ENCODE results near the gene DPYD. TPM values are rescaled to one million over a fixed set of nuclear protein-coding genes. Genes with fewer than 3 reads are reported as not detected.

The DPYD gene
- total RNA-seq, 1 donor from 2014 or later = 9.2 TPM

DNA sequence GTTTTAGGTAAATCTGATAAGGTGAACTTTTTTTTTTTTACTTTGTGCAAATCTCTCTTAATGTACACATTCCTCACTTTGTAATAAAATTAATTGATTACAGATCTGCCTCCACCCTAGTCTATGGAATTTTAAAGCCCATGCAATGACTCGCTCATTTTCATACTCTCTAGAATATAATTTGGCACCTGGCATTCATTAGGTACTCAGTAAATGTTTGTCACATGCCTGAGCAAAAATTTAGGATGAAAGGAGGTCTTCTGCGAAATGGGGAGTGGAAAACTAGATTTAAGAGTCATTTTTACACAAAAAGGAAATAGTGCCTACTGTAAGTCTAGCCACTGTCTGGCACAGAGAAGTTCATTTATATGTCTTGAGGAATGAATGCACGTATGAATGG, 350.1 kb downstream of the DPYD start:
- Histone ChIP-seq H3K27ac (replicated peaks) (no peak overlapping the region), H3K27me3 (ENCODE audit: low read depth) (no peaks in the 10 kb centered on the region), H3K36me3 (no peaks in the 10 kb centered on the region), H3K4me3 (no peak overlapping the region), H3K9me3 (replicated peaks) (no peaks in the 10 kb centered on the region), H3K4me1 (no peaks in the 10 kb centered on the region)
- TF ChIP-seq, protein P1, sequence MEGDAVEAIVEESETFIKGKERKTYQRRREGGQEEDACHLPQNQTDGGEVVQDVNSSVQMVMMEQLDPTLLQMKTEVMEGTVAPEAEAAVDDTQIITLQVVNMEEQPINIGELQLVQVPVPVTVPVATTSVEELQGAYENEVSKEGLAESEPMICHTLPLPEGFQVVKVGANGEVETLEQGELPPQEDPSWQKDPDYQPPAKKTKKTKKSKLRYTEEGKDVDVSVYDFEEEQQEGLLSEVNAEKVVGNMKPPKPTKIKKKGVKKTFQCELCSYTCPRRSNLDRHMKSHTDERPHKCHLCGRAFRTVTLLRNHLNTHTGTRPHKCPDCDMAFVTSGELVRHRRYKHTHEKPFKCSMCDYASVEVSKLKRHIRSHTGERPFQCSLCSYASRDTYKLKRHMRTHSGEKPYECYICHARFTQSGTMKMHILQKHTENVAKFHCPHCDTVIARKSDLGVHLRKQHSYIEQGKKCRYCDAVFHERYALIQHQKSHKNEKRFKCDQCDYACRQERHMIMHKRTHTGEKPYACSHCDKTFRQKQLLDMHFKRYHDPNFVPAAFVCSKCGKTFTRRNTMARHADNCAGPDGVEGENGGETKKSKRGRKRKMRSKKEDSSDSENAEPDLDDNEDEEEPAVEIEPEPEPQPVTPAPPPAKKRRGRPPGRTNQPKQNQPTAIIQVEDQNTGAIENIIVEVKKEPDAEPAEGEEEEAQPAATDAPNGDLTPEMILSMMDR (IDR thresholded peaks at IDR 0.05; ENCODE audit: borderline replicate concordance) = no peak
- DNase-seq = no peak
- intact Hi-C loops (cut with micrococcal nuclease) = no loop called here

DNA sequence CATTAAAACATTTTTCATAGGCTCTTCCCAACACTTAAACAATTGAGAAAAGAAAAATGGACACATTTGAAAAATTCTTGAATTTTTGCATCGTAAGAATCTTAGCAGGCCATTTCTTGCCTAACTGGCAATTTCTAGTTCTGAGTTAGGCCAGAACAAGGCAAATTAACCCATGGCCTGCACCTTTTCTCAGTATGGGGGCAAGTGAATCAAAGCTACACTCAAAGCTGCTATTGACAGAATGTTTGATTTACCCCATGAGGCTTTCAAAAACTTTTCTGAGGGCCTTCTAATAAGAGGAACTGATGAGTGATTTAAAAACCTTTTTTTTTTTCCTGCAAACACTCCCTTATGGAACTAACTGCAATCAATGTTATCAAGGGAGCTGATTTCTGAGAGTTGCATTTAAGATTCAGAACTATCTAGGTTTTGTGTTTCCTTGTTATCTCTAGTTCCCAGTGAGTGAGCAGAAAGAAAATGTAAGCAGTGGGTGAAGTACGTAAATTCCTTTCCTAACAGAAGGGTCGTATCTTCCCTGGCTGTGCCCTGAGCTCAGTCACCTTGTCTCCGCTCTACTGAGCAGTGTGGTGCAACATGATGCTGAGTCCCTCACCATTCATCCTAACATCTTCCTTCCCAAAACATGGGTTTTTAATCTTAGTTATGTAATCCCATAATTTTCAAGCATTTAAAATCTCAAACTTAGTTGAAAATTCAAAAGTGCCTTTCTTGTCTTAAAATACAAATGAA, 353.7 kb downstream of the DPYD start:
- no peaks in the 10 kb centered on the region for H3K36me3 ChIP-seq
- no peak overlapping the region for H3K4me3 ChIP-seq
- DNase-seq = no peak
- H3K9me3 ChIP-seq (replicated peaks) = no peaks in the 10 kb centered on the region
- intact Hi-C loops (cut with micrococcal nuclease) = no loop called here
- no peaks in the 10 kb centered on the region for H3K4me1 ChIP-seq
- no peak overlapping the region for H3K27ac ChIP-seq (replicated peaks)
- no peaks in the 10 kb centered on the region for H3K27me3 ChIP-seq (ENCODE audit: low read depth)
- TF ChIP-seq, protein P1 (IDR thresholded peaks at IDR 0.05; ENCODE audit: borderline replicate concordance) = no peak

DNA sequence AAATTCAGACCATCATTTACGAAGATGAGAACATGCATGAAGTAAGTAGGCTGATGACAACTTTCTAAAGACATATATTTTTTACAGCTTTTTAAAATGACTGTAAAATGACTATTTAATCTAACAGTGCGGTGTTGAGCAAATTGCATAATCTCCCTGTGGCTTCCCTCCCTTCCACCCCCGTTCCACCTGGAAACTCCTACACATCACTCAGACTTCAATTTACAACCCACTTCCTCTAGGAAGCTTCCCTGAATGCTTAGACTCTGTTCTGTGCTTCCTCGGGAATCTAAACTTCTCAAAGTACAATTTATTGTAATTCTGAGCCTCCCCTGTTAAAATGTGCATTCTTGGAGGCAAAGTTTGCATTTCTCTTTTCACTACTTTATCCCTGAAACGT, 354.9 kb downstream of the DPYD start:
- Histone ChIP-seq H3K9me3 (replicated peaks) (no peaks in the 10 kb centered on the region), H3K4me1 (no peaks in the 10 kb centered on the region), H3K36me3 (no peaks in the 10 kb centered on the region), H3K27me3 (ENCODE audit: low read depth) (no peaks in the 10 kb centered on the region), H3K27ac (replicated peaks) (no peak overlapping the region), H3K4me3 (no peak overlapping the region)
- no peak for DNase-seq
- TF ChIP-seq, protein P1 (IDR thresholded peaks at IDR 0.05; ENCODE audit: borderline replicate concordance) = no peak
- intact Hi-C loops (cut with micrococcal nuclease) = no loop called here

DNA sequence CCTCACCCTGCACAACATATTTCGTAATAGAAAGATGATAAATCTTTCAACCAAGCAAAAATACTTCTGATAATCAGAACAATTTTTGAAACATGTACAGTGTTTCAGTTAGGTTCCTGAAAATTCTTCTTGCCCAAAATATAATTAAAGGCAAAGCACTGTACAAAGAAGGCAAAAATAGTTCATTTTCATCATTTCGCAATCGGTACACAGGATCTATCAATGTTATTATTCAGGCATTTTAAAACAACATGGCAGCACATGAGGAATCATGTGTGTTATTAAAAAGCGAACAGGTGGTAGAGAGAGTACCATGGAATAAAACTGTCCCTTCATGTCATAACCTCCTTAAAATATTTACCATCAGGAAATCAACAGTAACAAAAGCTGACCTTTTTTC, 356.9 kb downstream of the DPYD start:
- H3K4me3 ChIP-seq = no peak overlapping the region
- no peaks in the 10 kb centered on the region for H3K4me1 ChIP-seq
- intact Hi-C loops (cut with micrococcal nuclease) = no loop called here
- H3K36me3 ChIP-seq = no peaks in the 10 kb centered on the region
- H3K9me3 ChIP-seq (replicated peaks) = no peaks in the 10 kb centered on the region
- H3K27ac ChIP-seq (replicated peaks) = no peak overlapping the region
- TF ChIP-seq, protein P1 (IDR thresholded peaks at IDR 0.05; ENCODE audit: borderline replicate concordance) = no peak
- DNase-seq = no peak
- no peaks in the 10 kb centered on the region for H3K27me3 ChIP-seq (ENCODE audit: low read depth)

DNA sequence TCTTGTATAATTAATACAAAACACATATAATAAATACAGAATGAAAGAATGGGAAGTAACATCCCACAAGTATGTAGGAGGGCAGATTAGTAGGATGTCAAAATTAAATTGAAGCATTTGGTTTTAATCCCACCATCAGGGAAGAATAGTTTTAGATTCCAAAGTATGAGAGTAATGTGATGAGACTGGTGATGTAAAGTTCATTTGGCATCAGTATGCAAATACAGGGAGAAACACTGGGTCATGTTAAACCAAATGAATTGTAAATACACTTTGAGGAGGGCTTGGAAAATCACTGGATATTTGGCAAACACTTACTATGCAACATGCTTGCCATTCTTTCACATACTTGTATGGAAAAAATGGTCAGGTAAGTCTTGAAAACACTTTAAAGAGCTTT, 358.8 kb downstream of the DPYD start:
- no peak overlapping the region for H3K4me3 ChIP-seq
- no peak for DNase-seq
- intact Hi-C loops (cut with micrococcal nuclease) = no loop called here
- TF ChIP-seq, protein P1 (IDR thresholded peaks at IDR 0.05; ENCODE audit: borderline replicate concordance) = no peak
- H3K4me1 ChIP-seq = no peaks in the 10 kb centered on the region
- no peaks in the 10 kb centered on the region for H3K9me3 ChIP-seq (replicated peaks)
- no peak overlapping the region for H3K27ac ChIP-seq (replicated peaks)
- no peaks in the 10 kb centered on the region for H3K27me3 ChIP-seq (ENCODE audit: low read depth)
- H3K36me3 ChIP-seq = peaks cover 3% of the 10 kb centered on the region
